K562 (cell line): ENCODE data around the gene PRMT6. TPM values are rescaled to one million over a fixed set of nuclear protein-coding genes. Genes with fewer than 3 reads are reported as not detected.

Experiments used
- ATAC-seq: fragments of 200-7000 bp; cut with Tn5 transposase; 3 replicates; pipeline ENCODE4 v1.9.1; 2020; ENCODE audit warnings: moderate library complexity
- BruUV-seq: library from RNA; stranded (reverse); fragments of 400-500 nt; replicated peaks from 2 replicates; lab custom pipeline; 2021; lab: Mats Ljungman, UMichigan
- CTCF ChIA-PET: fragments of 300-600 bp; formaldehyde crosslinking; extraction: SDS; loops from one replicate; lab custom pipeline; 2021; ENCODE audit warnings: low intra/inter-chr PET ratio; lab: Yijun Ruan, JAX
- POLR2A ChIA-PET: fragments of 300-600, 350-650 bp; sonication (Branson Sonifier 250); formaldehyde crosslinking; extraction: SDS; loops from one replicate; lab custom pipeline; 2021; ENCODE audit warnings: antibody characterized with exemption, inconsistent platforms; lab: Yijun Ruan, JAX
- DNase-seq, 4 experiments: peaks; one replicate each; pipeline versions ENCODE4 v3.0.0 to v3.0.0-alpha.2; 2011 to 2018; ENCODE audit warnings: low spot score in 3 of 4, mixed read lengths in 3 of 4; ENCODE audit errors: extremely low read depth in 1 of 4
- FAIRE-seq: peaks from 2 replicates; lab custom pipeline; 2011; peaks lifted over from hg19 to GRCh38; lab: Jason Lieb, UNC
- H2AFZ ChIP-seq: 2 replicates; pipeline ENCODE4 v1.6.0; 2011; ENCODE audit warnings: low read depth, low read length, control low read depth, inconsistent platforms
- H3K27ac ChIP-seq: fragments of 200-600 bp; 3 replicates; pipeline ENCODE4 v1.8.0; 2011; ENCODE audit warnings: low read depth, mild to moderate bottlenecking, control low read depth, inconsistent platforms, low read length, moderate library complexity, mixed read lengths; ENCODE audit errors: extremely low read depth
- H3K27me3 ChIP-seq, 2 experiments: fragments of 300-600 bp in 1 of 2; 2 replicates in 1 of 2; 3 replicates in 1 of 2; pipeline versions ENCODE4 v1.6.0 to v1.8.0; 2011; ENCODE audit warnings: inconsistent platforms in 2 of 2, low read length in 2 of 2, mild to moderate bottlenecking in 1 of 2, mixed read lengths in 1 of 2, moderate library complexity in 1 of 2; ENCODE audit not compliant: control insufficient read depth in 2 of 2, insufficient read depth in 2 of 2
- H3K36me3 ChIP-seq: fragments of 300-600 bp; 3 replicates; pipeline ENCODE4 v1.8.0; 2011; ENCODE audit warnings: mild to moderate bottlenecking, low read length, inconsistent platforms; ENCODE audit not compliant: control insufficient read depth, insufficient read depth
- H3K4me1 ChIP-seq, 2 experiments: fragments of 200-600 bp in 1 of 2; replicated peaks in 1 of 2; 2 replicates in 1 of 2; 3 replicates in 1 of 2; pipeline versions ENCODE4 v1.5.1 to v1.8.0; 2011; ENCODE audit warnings: inconsistent platforms in 2 of 2, low read length in 2 of 2, mild to moderate bottlenecking in 1 of 2, mixed read lengths in 1 of 2, moderate library complexity in 1 of 2; ENCODE audit not compliant: control insufficient read depth in 2 of 2, insufficient read depth in 2 of 2
- H3K4me2 ChIP-seq: 2 replicates; pipeline ENCODE4 v1.6.1; 2011; ENCODE audit warnings: low read length, control low read depth, inconsistent platforms, mixed read lengths; ENCODE audit not compliant: insufficient read depth
- H3K4me3 ChIP-seq: fragments of 200-600 bp; sonication (generic), shearing (Covaris generic); 2 replicates; pipeline ENCODE4 v1.5.1; 2016; ENCODE audit warnings: control low read depth, inconsistent platforms
- H3K79me2 ChIP-seq: fragments of 200-600 bp; 3 replicates; pipeline ENCODE4 v1.8.0; 2011; ENCODE audit warnings: low read length, inconsistent platforms; ENCODE audit not compliant: control insufficient read depth, insufficient read depth
- H3K9ac ChIP-seq, 2 experiments: 2 replicates each; pipeline versions ENCODE4 v1.6.0 to v1.6.1; 2011; ENCODE audit warnings: low read depth in 2 of 2, low read length in 2 of 2, control low read depth in 1 of 2, inconsistent platforms in 1 of 2, mild to moderate bottlenecking in 1 of 2, mixed read lengths in 1 of 2; ENCODE audit not compliant: insufficient read depth in 1 of 2
- H3K9me1 ChIP-seq: one replicate; pipeline ENCODE4 v1.6.0; 2011; ENCODE audit warnings: inconsistent platforms, mild to moderate bottlenecking, low read length, moderate library complexity; ENCODE audit not compliant: control insufficient read depth, insufficient read depth
- H3K9me3 ChIP-seq: replicated peaks from 2 replicates; pipeline ENCODE4 v1.5.1; 2011; ENCODE audit warnings: low read depth, low read length, inconsistent platforms; ENCODE audit not compliant: control insufficient read depth, insufficient read depth
- H4K20me1 ChIP-seq: replicated peaks from 2 replicates; pipeline ENCODE4 v1.6.1; 2011; ENCODE audit warnings: low read length, inconsistent platforms, mixed read lengths; ENCODE audit not compliant: control insufficient read depth, insufficient read depth
- WGBS: fragments of 100-300 bp; shearing (Covaris generic); methylation state at CpG from one replicate; pipeline ENCODE4 v1.1.6; 2016; ENCODE audit warnings: low coverage, mixed read lengths; ENCODE audit not compliant: insufficient coverage; ENCODE audit errors: missing lambda C conversion rate; 5-methylcytosine and 5-hydroxymethylcytosine counted together
- in situ Hi-C: fragments of 300-500 bp; cut with MboI; formaldehyde crosslinking; loops from 4 replicates; pipeline ENCODE4 v1.15.0; 2018; ENCODE audit warnings: inconsistent platforms, mixed read lengths
- intact Hi-C: fragments of 100-400 bp; cut with micrococcal nuclease; formaldehyde crosslinking; loops from 2 replicates; pipeline ENCODE4 v1.14.2; 2022
- polyA plus RNA-seq, 8 experiments: library from polyadenylated mRNA; depleted of rRNA in 4 of 8; stranded (reverse) in 5 of 8; unstranded in 3 of 8; fragments of >200 nt; fragmentation: Nextera tagmentation in 2 of 8; fragmentation: Illumina TruSeq in 1 of 8; extraction: Ambion mirVana in 2 of 8; extraction: Trizol in 1 of 8; gene quantifications; 2 replicates each; pipeline versions ENCODE4 v1.2.1 to v1.2.3, GENCODE V29; 2011 to 2014; ENCODE audit warnings: inconsistent platforms in 1 of 8, missing spikeins in 1 of 8
- total RNA-seq, 7 experiments: library from RNA; depleted of rRNA in 6 of 7; stranded (reverse); fragments of >200 nt in 6 of 7; fragmentation: Illumina TruSeq in 2 of 7; extraction: Trizol in 2 of 7; gene quantifications; 2 replicates each; pipeline versions ENCODE4 v1.2.1 to v1.2.3, GENCODE V29; 2011 to 2021; ENCODE audit warnings: low replicate concordance in 1 of 7
- TF ChIP-seq, protein P1 (sequence below): fragments of 450-650 bp; IDR thresholded peaks from one replicate; pipeline ENCODE4 v1.6.1; 2018; ENCODE audit warnings: mild to moderate bottlenecking, moderate library complexity; ENCODE audit not compliant: partially characterized antibody
- TF ChIP-seq, protein P2 (sequence below), 3 experiments: fragments of 200-800 bp in 1 of 3; fragments of 250-450 bp in 1 of 3; fragments of 450-650 bp in 1 of 3; sonication (Bioruptor Pico) in 1 of 3; sonication (Bioruptor generic) in 1 of 3; formaldehyde crosslinking in 1 of 3; IDR thresholded peaks; 2 replicates each; pipeline versions ENCODE4 v1.6.1 to v1.8.0; 2016 to 2022; ENCODE audit warnings: mild to moderate bottlenecking in 2 of 3, missing genetic modification characterization in 2 of 3, missing compliant biosample characterization in 1 of 3, moderate library complexity in 1 of 3

Gene PRMT6
- total and polyA plus RNA-seq, 9 of the 15 experiments (the other 6 are each of a cell fraction or from before 2014, with no cell fraction given) = 6.1 to 36.9 (median 29.4) TPM

DNA sequence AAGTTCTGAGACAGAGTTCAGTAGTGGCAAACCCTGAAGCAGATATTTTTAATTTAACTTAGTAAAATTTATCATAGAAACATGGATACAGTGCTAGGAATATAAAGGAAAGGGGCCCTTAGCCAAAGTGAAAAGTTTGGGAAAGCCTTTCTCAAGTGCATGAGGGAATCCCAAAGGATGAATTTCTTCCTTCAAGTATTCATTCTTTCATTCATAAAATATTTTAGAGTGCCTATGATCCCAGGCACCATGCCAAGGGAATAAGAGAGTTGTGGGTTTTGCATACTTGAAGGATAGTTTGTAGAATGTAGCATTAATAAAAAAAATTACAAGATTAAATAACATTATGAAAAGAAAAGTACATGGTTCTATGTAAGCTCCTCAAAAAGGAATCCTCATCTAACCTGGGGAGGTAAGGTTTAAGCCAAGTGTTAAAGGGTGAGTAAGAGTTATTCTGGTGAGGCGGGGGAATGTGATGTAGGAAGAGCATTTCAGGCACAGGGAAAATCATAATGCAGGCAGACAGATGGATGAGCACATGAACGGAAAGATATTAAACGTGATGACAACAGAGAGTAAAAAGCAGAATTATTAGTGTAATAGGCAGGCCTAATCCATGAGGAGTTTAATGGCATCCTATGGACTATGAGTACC is 44.0 kb downstream of the PRMT6 start:
- ChIA-PET POLR2A (interaction anchor here (1.3 kb wide), 1 partner anchor 56 kb away, joined by 3 read pairs; no protein-coding TSS in a partner anchor), CTCF (no interaction called here)
- in situ Hi-C loops = no loop called here

More for the DNA sequence above, 44.0 kb downstream of the PRMT6 start:
- H4K20me1 ChIP-seq = no peaks in the 10 kb centered on the region
- H3K79me2 ChIP-seq = no peaks in the 10 kb centered on the region
- H3K36me3 ChIP-seq = no peaks in the 10 kb centered on the region
- no peak overlapping the region for H3K4me2 ChIP-seq
- H3K9me1 ChIP-seq = no peaks in the 10 kb centered on the region
- DNase-seq = no peak
- TF ChIP-seq, protein P1, sequence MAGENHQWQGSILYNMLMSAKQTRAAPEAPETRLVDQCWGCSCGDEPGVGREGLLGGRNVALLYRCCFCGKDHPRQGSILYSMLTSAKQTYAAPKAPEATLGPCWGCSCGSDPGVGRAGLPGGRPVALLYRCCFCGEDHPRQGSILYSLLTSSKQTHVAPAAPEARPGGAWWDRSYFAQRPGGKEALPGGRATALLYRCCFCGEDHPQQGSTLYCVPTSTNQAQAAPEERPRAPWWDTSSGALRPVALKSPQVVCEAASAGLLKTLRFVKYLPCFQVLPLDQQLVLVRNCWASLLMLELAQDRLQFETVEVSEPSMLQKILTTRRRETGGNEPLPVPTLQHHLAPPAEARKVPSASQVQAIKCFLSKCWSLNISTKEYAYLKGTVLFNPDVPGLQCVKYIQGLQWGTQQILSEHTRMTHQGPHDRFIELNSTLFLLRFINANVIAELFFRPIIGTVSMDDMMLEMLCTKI = no peak
- TF ChIP-seq, protein P2, sequence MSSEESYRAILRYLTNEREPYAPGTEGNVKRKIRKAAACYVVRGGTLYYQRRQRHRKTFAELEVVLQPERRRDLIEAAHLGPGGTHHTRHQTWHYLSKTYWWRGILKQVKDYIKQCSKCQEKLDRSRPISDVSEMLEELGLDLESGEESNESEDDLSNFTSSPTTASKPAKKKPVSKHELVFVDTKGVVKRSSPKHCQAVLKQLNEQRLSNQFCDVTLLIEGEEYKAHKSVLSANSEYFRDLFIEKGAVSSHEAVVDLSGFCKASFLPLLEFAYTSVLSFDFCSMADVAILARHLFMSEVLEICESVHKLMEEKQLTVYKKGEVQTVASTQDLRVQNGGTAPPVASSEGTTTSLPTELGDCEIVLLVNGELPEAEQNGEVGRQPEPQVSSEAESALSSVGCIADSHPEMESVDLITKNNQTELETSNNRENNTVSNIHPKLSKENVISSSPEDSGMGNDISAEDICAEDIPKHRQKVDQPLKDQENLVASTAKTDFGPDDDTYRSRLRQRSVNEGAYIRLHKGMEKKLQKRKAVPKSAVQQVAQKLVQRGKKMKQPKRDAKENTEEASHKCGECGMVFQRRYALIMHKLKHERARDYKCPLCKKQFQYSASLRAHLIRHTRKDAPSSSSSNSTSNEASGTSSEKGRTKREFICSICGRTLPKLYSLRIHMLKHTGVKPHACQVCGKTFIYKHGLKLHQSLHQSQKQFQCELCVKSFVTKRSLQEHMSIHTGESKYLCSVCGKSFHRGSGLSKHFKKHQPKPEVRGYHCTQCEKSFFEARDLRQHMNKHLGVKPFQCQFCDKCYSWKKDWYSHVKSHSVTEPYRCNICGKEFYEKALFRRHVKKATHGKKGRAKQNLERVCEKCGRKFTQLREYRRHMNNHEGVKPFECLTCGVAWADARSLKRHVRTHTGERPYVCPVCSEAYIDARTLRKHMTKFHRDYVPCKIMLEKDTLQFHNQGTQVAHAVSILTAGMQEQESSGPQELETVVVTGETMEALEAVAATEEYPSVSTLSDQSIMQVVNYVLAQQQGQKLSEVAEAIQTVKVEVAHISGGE (CRISPR knock-in tag; IDR thresholded peaks at IDR 0.05) = peak in 1 of 3 experiments; percentile 6; a peak in 1 of 6 replicates
- H3K9ac ChIP-seq = no peak overlapping the region
- no peak for FAIRE-seq
- no peaks in the 10 kb centered on the region for H3K4me1 ChIP-seq
- ATAC-seq = no peak
- intact Hi-C loops = no loop called here
- no peak overlapping the region for H3K4me3 ChIP-seq
- H2AFZ ChIP-seq = no peak overlapping the region
- H3K9me3 ChIP-seq = no peaks in the 10 kb centered on the region
- 2% methylated on average over 3 of the region's 3 CpGs for WGBS
- no peak overlapping the region for H3K27ac ChIP-seq
- H3K27me3 ChIP-seq = no peaks in the 10 kb centered on the region
- no TSS peak for BruUV-seq
